Endothelial cell of umbilical vein (primary cell): ENCODE results near the gene SKIL. TPM values are rescaled to one million over a fixed set of nuclear protein-coding genes. Genes with fewer than 3 reads are reported as not detected.

ENCODE experiments used
- BruUV-seq: library from RNA; stranded (reverse); fragments of 400-500 nt; replicated peaks from 2 replicates; lab custom pipeline; 2021; lab: Mats Ljungman, UMichigan
- CTCF ChIA-PET: fragments of 300-600, 350-600 bp; sonication (Branson Sonifier 250); formaldehyde crosslinking; loops from one replicate; lab custom pipeline; 2021; ENCODE audit warnings: antibody characterized with exemption, inconsistent platforms; lab: Charles Lee
- POLR2A ChIA-PET: fragments of 300-600, 350-600 bp; sonication (Branson Sonifier 250); formaldehyde crosslinking; loops from one replicate; lab custom pipeline; 2021; ENCODE audit warnings: antibody characterized with exemption, inconsistent platforms; lab: Charles Lee
- DNase-seq: peaks from one replicate; pipeline ENCODE4 v3.0.0-alpha.2; 2011; ENCODE audit warnings: low read depth, low spot score
- FAIRE-seq: peaks from 2 replicates; lab custom pipeline; 2011; peaks lifted over from hg19 to GRCh38; lab: Jason Lieb, UNC
- H2AFZ ChIP-seq: 2 replicates; pipeline ENCODE4 v1.6.0; 2012; ENCODE audit warnings: low read depth, low read length, control low read depth, inconsistent platforms
- H3K27ac ChIP-seq: 2 replicates; pipeline ENCODE4 v1.5.1; 2011; ENCODE audit warnings: low read depth, mild to moderate bottlenecking, control low read depth, low read length, moderate library complexity; ENCODE audit not compliant: insufficient read depth
- H3K27me3 ChIP-seq, 2 experiments: 2 replicates each; pipeline versions ENCODE4 v1.6.0 to v1.6.1; 2011; ENCODE audit warnings: low read length in 2 of 2, mixed read lengths in 1 of 2; ENCODE audit not compliant: control insufficient read depth in 2 of 2, insufficient read depth in 2 of 2
- H3K36me3 ChIP-seq, 2 experiments: 2 replicates in 1 of 2; 3 replicates in 1 of 2; pipeline ENCODE4 v1.5.1; 2011; ENCODE audit warnings: low read length in 2 of 2, mild to moderate bottlenecking in 1 of 2, moderate library complexity in 1 of 2; ENCODE audit not compliant: control insufficient read depth in 2 of 2, insufficient read depth in 2 of 2; ENCODE audit errors: extremely low read depth in 1 of 2
- H3K4me1 ChIP-seq: 3 replicates; pipeline ENCODE4 v1.5.1; 2011; ENCODE audit warnings: mild to moderate bottlenecking, low read length; ENCODE audit not compliant: control insufficient read depth, insufficient read depth; ENCODE audit errors: extremely low read depth
- H3K4me2 ChIP-seq: 2 replicates; pipeline ENCODE4 v1.6.1; 2011; ENCODE audit warnings: low read length, control low read depth, mixed read lengths; ENCODE audit not compliant: insufficient read depth
- H3K4me3 ChIP-seq, 3 experiments: fragments of 200-600 bp in 1 of 3; sonication (generic), shearing (Covaris generic) in 1 of 3; replicated peaks in 1 of 3; 2 replicates each; pipeline ENCODE4 v1.5.1; 2011 to 2016; ENCODE audit warnings: control low read depth in 3 of 3, low read length in 3 of 3, mild to moderate bottlenecking in 2 of 3, inconsistent platforms in 1 of 3, low read depth in 1 of 3, moderate library complexity in 1 of 3; ENCODE audit not compliant: insufficient read depth in 1 of 3
- H3K79me2 ChIP-seq: 2 replicates; pipeline ENCODE4 v1.6.0; 2012; ENCODE audit warnings: low read length, inconsistent platforms; ENCODE audit not compliant: control insufficient read depth, insufficient read depth
- H3K9ac ChIP-seq: replicated peaks from 2 replicates; pipeline ENCODE3; 2011; ENCODE audit warnings: low read length, control low read depth; ENCODE audit not compliant: insufficient read depth; ENCODE audit errors: extremely low read depth
- H3K9me1 ChIP-seq: replicated peaks from 3 replicates; pipeline ENCODE4 v1.6.0; 2011; ENCODE audit warnings: mild to moderate bottlenecking, low read length; ENCODE audit not compliant: control insufficient read depth, insufficient read depth; ENCODE audit errors: extremely low read depth
- H3K9me3 ChIP-seq: replicated peaks from 2 replicates; pipeline ENCODE4 v1.5.1; 2012; ENCODE audit warnings: low read length, inconsistent platforms; ENCODE audit not compliant: control insufficient read depth, insufficient read depth
- H4K20me1 ChIP-seq: replicated peaks from 2 replicates; pipeline ENCODE3; 2011; ENCODE audit warnings: mild to moderate bottlenecking, low read length; ENCODE audit not compliant: control insufficient read depth, insufficient read depth; ENCODE audit errors: extremely low read depth
- CTCF ChIP-seq, 2 donors: IDR thresholded peaks; 1 replicate in 1 of 2; 2 replicates in 1 of 2; pipeline ENCODE4 v1.5.1; 2011; ENCODE audit warnings: low read length in 2 of 2, mild to moderate bottlenecking in 2 of 2, moderate library complexity in 2 of 2, control low read depth in 1 of 2, inconsistent platforms in 1 of 2, low read depth in 1 of 2; ENCODE audit not compliant: insufficient read depth in 1 of 2; ENCODE audit errors: extremely low read depth in 1 of 2
- EZH2 ChIP-seq: IDR thresholded peaks from 2 replicates; pipeline ENCODE4 v1.6.1; 2012; ENCODE audit warnings: borderline replicate concordance, low read depth, mild to moderate bottlenecking, moderate library complexity, low read length, inconsistent platforms; ENCODE audit not compliant: severe bottlenecking
- FOS ChIP-seq: IDR thresholded peaks from 2 replicates; pipeline ENCODE4 v1.6.1; 2011; ENCODE audit warnings: mild to moderate bottlenecking, low read length, moderate library complexity, borderline replicate concordance; ENCODE audit not compliant: insufficient read depth
- GATA2 ChIP-seq: IDR thresholded peaks from 2 replicates; pipeline ENCODE4 v1.7.0; 2011; ENCODE audit warnings: low read depth, mild to moderate bottlenecking, moderate library complexity, mixed read lengths, low read length; ENCODE audit not compliant: insufficient read length, insufficient read depth
- JUN ChIP-seq: IDR thresholded peaks from 2 replicates; pipeline ENCODE4 v1.6.1; 2011; ENCODE audit warnings: borderline replicate concordance, low read depth; ENCODE audit not compliant: insufficient read length, insufficient read depth
- MAX ChIP-seq: IDR thresholded peaks from 2 replicates; pipeline ENCODE4 v1.6.1; 2011; ENCODE audit not compliant: insufficient read depth, insufficient read length
- MYC ChIP-seq: IDR thresholded peaks from one replicate; pipeline ENCODE4 v1.6.1; 2011; ENCODE audit warnings: mild to moderate bottlenecking, low read depth, low read length
- POLR2A ChIP-seq: IDR thresholded peaks from 2 replicates; pipeline ENCODE4 v1.6.1; 2012; ENCODE audit warnings: low read depth, mild to moderate bottlenecking, control low read depth, low read length
- POLR2AphosphoS5 ChIP-seq: IDR thresholded peaks from 2 replicates; pipeline ENCODE4 v1.6.1; 2012; ENCODE audit warnings: low read depth, mild to moderate bottlenecking, control low read depth, low read length, moderate library complexity; ENCODE audit not compliant: insufficient read depth
- dilution Hi-C: fragments of 300-500 bp; cut with MboI; formaldehyde crosslinking; loops from one replicate; pipeline ENCODE4 v1.15.0; 2019; ENCODE audit warnings: low sequenced_read_pairs; ENCODE audit not compliant: extremely low pct_ligation_motif_present
- intact Hi-C: fragments of 100-400 bp; cut with micrococcal nuclease; formaldehyde crosslinking; loops from one replicate; pipeline ENCODE4 v1.10.0; 2022
- polyA plus RNA-seq, 4 experiments: library from polyadenylated mRNA; depleted of rRNA in 3 of 4; stranded (reverse) in 3 of 4; unstranded in 1 of 4; fragments of >200 nt; gene quantifications; 2 replicates each; pipeline versions ENCODE4 v1.2.1 to v1.2.3, GENCODE V29; 2011 to 2012; ENCODE audit warnings: missing spikeins in 1 of 4
- total RNA-seq: library from RNA; stranded (reverse); gene quantifications from 2 replicates; pipeline ENCODE4 v1.2.3, GENCODE V29; 2021

SKIL gene
- total and polyA plus RNA-seq, 2 donors (not counting 3 experiments of a cell fraction or from before 2014, with no cell fraction given), result 18.4 to 135 TPM

GRCh38 chr3:170438836-170439235 is 81.3 kb downstream of the SKIL start:
- Histone ChIP-seq H3K27me3 (no peaks in the 10 kb centered on the region), H3K9me3 (no peaks in the 10 kb centered on the region), H3K9me1 (no peaks in the 10 kb centered on the region), H3K9ac (no peak overlapping the region), H3K79me2 (peaks cover 1% of the 10 kb centered on the region), H3K36me3 (peaks cover 6 to 12% of the 10 kb centered on the region in 2 experiments), H4K20me1 (no peaks in the 10 kb centered on the region), H3K4me2 (no peak overlapping the region), H3K4me3 (no peak overlapping the region), H3K27ac (no peak overlapping the region), H2AFZ (no peak overlapping the region), H3K4me1 (peaks cover 13% of the 10 kb centered on the region)
- POLR2A ChIA-PET, result interaction anchor here (0.6 kb wide), 1 partner anchor 19 kb away, joined by 3 read pairs; no protein-coding TSS in a partner anchor
- TF ChIP-seq MAX (no peak), CTCF (IDR thresholded peaks at IDR 0.05; ENCODE audit: extremely low read depth in 1 of 2, insufficient read depth in 1 of 2, low read depth in 1 of 2, low read length in 2 of 2) (no peak), POLR2AphosphoS5 (no peak), MYC (no peak)
- intact Hi-C loops, result no loop called here
- CTCF ChIA-PET, result interaction anchor here (1.0 to 2.9 kb wide), 4 partner anchors 25 to 410 kb away, joined by 3 to 25 read pairs (median 10); no protein-coding TSS in a partner anchor
- dilution Hi-C loops, result no loop called here
- FAIRE-seq, result no peak
- no peak for DNase-seq
- no TSS peak for BruUV-seq

GRCh38 chr3:170440344-170440743 is 82.8 kb downstream of the SKIL start:
- Histone ChIP-seq H3K4me3 (no peak overlapping the region), H3K4me1 (peaks cover 13% of the 10 kb centered on the region), H3K79me2 (no peaks in the 10 kb centered on the region), H3K36me3 (peaks cover 2 to 3% of the 10 kb centered on the region in 2 experiments), H3K9ac (no peak overlapping the region), H3K9me3 (no peaks in the 10 kb centered on the region), H4K20me1 (no peaks in the 10 kb centered on the region), H3K9me1 (no peaks in the 10 kb centered on the region), H2AFZ (no peak overlapping the region), H3K27me3 (no peaks in the 10 kb centered on the region), H3K4me2 (no peak overlapping the region), H3K27ac (no peak overlapping the region)
- DNase-seq, result peak; percentile 31
- POLR2A ChIA-PET, result no interaction called here
- TSS peak; percentile 2 for BruUV-seq
- FAIRE-seq, result no peak
- CTCF ChIA-PET, result interaction anchor here (0.6 to 2.2 kb wide), 4 partner anchors 9 to 56 kb away, joined by 3 to 7 read pairs (median 4); no protein-coding TSS in a partner anchor
- TF ChIP-seq JUN, result peak; percentile 14
- no peak for TF ChIP-seq CTCF (IDR thresholded peaks at IDR 0.05; ENCODE audit: extremely low read depth in 1 of 2, insufficient read depth in 1 of 2, low read depth in 1 of 2, low read length in 2 of 2)
- no peak for TF ChIP-seq POLR2A
- no peak for TF ChIP-seq GATA2
- peak; percentile 22 for TF ChIP-seq POLR2AphosphoS5
- TF ChIP-seq MAX, result no peak
- peak; percentile 41 for TF ChIP-seq FOS
- TF ChIP-seq MYC, result no peak
- no peak for TF ChIP-seq EZH2
- dilution Hi-C loops (loop anchor here (10.0 kb wide), 1 partner anchor 374 kb away; no protein-coding TSS in a partner anchor), intact Hi-C loops (no loop called here)
